Right lobe of liver (tissue), 6 donors: ENCODE results near the gene ACSL3. TPM values are rescaled to one million over a fixed set of nuclear protein-coding genes. Genes with fewer than 3 reads are reported as not detected.

Experiments used
- ATAC-seq, 4 donors: fragments of 200-7000 bp; cut with Tn5 transposase; one replicate each; pipeline ENCODE4 v1.9.1; 2020; ENCODE audit warnings: mild to moderate bottlenecking in 4 of 4, moderate library complexity in 4 of 4
- DNase-seq, 3 donors: peaks; one replicate each; pipeline ENCODE4 v3.0.0-alpha.2; 2020
- H3K27ac ChIP-seq, 3 donors: fragments of 200-600 bp; one replicate each; pipeline ENCODE4 v1.8.0; 2022
- H3K27me3 ChIP-seq, 2 donors: fragments of 200-600 bp; one replicate each; pipeline ENCODE4 v1.8.0; 2022
- H3K36me3 ChIP-seq, 4 donors: fragments of 200-600 bp; sonication (generic) in 1 of 4; one replicate each; pipeline versions ENCODE4 v1.5.1 to v1.8.0; 2017 to 2022; ENCODE audit warnings: control low read depth in 1 of 4
- H3K4me1 ChIP-seq, 4 donors: fragments of 200-600 bp; sonication (generic) in 1 of 4; one replicate each; pipeline versions ENCODE4 v1.5.1 to v1.8.0; 2017 to 2022; ENCODE audit warnings: control low read depth in 1 of 4
- H3K4me3 ChIP-seq, 3 donors: fragments of 200-600 bp; one replicate each; pipeline ENCODE4 v1.8.0; 2022
- H3K9me3 ChIP-seq, 4 donors: fragments of 200-600 bp; sonication (generic) in 1 of 4; one replicate each; pipeline versions ENCODE4 v1.5.1 to v1.8.0; 2017 to 2022; ENCODE audit warnings: control low read depth in 1 of 4
- POLR2A ChIP-seq: fragments of 450-650 bp; IDR thresholded peaks from one replicate; pipeline ENCODE4 v1.6.1; 2017; ENCODE audit warnings: antibody characterized with exemption, mild to moderate bottlenecking
- WGBS: methylation state at CpG from one replicate; pipeline ENCODE4 v1.1.6; 2018; ENCODE audit warnings: low coverage, low lambda C conversion rate; ENCODE audit not compliant: insufficient coverage; ENCODE audit errors: missing lambda C conversion rate; 5-methylcytosine and 5-hydroxymethylcytosine counted together
- intact Hi-C, 2 donors: fragments of 100-400 bp; cut with DNase I; formaldehyde crosslinking; loops; one replicate each; pipeline versions ENCODE4 v1.11.2 to v1.14.1; 2022
- total RNA-seq, 6 experiments: library from RNA; depleted of rRNA in 2 of 6; stranded (reverse); fragments of >200 nt in 2 of 6; fragmentation: NEBNext Ultra II Directional in 3 of 6; extraction: Animal tissue kit (Norgen Biotek cat#: 25700) in 3 of 6; gene quantifications; one replicate each; pipeline versions ENCODE4 v1.1.0 to v1.2.4, GENCODE V29; 2016 to 2023
- TF ChIP-seq, protein P1 (sequence below), 4 donors: fragments of 200-600 bp in 3 of 4; fragments of 450-650 bp in 1 of 4; IDR thresholded peaks; one replicate each; pipeline versions ENCODE4 v1.5.1 to v1.8.0; 2016 to 2022; ENCODE audit warnings: antibody characterized with exemption in 4 of 4, mild to moderate bottlenecking in 2 of 4
- donor health status: DM: no; HTN: yes; CAD: no.
- donor health status: DM: no; HTN: no; CAD: no.
- donor health status: DM: no; HTN: no; CAD: no.
- donor health status: DM: no; HTN: yes; CAD: no.
- donor health status: DM: no; HTN: yes; CAD: no.

Gene ACSL3
- total RNA-seq, 6 experiments from 2014 or later, result 31.1 to 73.0 (median 49.9) TPM

DNA sequence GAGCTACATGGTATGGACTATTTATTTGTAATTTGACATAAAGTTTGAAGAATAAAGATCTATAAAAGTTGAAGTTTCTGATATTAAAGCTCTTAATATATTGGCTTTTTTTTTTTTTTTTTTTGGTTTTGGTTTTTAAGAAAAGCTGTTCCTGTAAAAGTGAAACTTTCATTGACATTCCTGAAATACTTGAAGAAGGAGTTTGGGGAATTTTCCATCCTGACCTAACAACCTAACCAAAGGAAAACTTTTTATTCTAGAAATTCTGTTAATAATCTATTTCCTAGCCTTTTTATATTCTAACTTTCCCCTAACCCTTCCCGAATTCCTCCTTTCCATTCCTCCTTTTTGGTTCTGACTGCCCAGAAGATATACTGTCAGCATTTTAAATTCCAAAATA is 83.7 kb downstream of the ACSL3 start:
- TF ChIP-seq, protein P1, sequence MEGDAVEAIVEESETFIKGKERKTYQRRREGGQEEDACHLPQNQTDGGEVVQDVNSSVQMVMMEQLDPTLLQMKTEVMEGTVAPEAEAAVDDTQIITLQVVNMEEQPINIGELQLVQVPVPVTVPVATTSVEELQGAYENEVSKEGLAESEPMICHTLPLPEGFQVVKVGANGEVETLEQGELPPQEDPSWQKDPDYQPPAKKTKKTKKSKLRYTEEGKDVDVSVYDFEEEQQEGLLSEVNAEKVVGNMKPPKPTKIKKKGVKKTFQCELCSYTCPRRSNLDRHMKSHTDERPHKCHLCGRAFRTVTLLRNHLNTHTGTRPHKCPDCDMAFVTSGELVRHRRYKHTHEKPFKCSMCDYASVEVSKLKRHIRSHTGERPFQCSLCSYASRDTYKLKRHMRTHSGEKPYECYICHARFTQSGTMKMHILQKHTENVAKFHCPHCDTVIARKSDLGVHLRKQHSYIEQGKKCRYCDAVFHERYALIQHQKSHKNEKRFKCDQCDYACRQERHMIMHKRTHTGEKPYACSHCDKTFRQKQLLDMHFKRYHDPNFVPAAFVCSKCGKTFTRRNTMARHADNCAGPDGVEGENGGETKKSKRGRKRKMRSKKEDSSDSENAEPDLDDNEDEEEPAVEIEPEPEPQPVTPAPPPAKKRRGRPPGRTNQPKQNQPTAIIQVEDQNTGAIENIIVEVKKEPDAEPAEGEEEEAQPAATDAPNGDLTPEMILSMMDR (IDR thresholded peaks at IDR 0.05), result no peak
- TF ChIP-seq POLR2A, result no peak
- no peak for ATAC-seq
- no peak for DNase-seq
- no peaks in the 10 kb centered on the region for H3K27me3 ChIP-seq
- no peak overlapping the region for H3K4me3 ChIP-seq
- intact Hi-C loops, result no loop called here
- no peaks in the 10 kb centered on the region for H3K4me1 ChIP-seq
- H3K36me3 ChIP-seq, result peaks cover 0 to 15% (median 0%) of the 10 kb centered on the region in 4 donors
- 58% methylated on average over 1 of the region's 1 CpG for WGBS
- no peaks in the 10 kb centered on the region for H3K9me3 ChIP-seq
- H3K27ac ChIP-seq, result no peak overlapping the region

DNA sequence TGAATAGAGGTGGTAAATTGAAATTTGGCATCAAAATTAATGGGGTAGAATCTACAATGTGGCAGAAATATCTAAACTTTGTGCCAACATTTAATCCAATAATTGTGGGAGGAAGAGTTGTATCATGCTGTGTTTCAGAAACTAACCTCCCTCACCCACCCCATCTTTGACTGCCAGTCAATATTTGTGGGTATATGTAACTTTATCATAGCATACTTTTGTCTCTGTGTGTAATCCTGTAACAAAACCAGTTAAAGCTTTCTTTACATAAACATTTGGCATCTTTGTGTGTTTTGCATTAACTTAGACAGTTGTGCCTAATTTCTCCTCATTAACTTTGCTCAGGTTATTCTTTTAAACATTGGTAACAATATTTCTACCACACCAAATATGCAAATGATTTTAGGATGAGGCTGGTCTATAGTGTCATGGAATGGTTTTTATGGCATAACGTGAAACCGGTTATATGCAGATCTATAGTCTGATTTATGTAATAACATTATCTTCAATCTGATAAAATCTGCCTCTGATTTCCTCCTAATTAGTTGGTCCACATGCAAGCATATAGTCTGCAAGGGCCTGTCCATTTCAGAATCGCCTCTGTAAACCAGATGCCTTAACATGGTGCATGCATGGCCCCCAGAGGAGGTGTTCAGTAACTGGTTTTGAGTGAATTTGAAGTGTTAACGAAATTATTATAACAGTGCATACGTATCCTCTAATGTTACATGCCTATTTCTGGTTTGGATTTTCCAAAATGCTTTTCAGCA is 84.3 kb downstream of the ACSL3 start:
- DNase-seq (no peak), ATAC-seq (no peak)
- H3K36me3 ChIP-seq, result peaks cover 0 to 15% (median 0%) of the 10 kb centered on the region in 4 donors
- WGBS, result 90% methylated on average over 5 of the region's 5 CpGs
- H3K9me3 ChIP-seq, result no peaks in the 10 kb centered on the region
- no peaks in the 10 kb centered on the region for H3K27me3 ChIP-seq
- intact Hi-C loops, result no loop called here
- TF ChIP-seq POLR2A, result no peak
- TF ChIP-seq, protein P1 (IDR thresholded peaks at IDR 0.05), result no peak
- no peak overlapping the region for H3K27ac ChIP-seq
- H3K4me1 ChIP-seq, result no peaks in the 10 kb centered on the region
- H3K4me3 ChIP-seq, result no peak overlapping the region

DNA sequence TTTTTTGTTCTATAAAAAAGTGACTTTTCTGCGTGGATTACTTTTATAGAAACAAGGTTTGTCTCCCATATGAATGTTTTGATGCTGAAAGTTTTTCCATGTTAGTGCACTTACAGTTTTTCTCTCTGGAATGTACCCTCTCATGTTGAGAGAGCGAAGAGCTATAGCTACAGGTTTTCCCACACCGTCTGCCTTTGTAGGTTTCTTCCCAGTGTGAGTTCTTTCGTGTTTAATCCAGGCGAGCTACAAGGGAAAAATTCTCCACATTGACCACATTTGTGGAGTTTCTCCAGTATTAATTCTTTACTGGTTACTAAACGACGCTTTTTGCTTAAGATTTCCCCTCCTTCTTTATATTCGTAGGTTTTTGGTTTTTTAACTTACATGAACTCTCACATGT is 85.1 kb downstream of the ACSL3 start:
- no peak for DNase-seq
- Histone ChIP-seq H3K27me3 (no peaks in the 10 kb centered on the region), H3K9me3 (no peaks in the 10 kb centered on the region), H3K4me3 (no peak overlapping the region), H3K36me3 (peaks cover 0 to 11% (median 0%) of the 10 kb centered on the region in 4 donors), H3K4me1 (no peaks in the 10 kb centered on the region), H3K27ac (no peak overlapping the region)
- WGBS, result 79% methylated on average over 8 of the region's 8 CpGs
- TF ChIP-seq, protein P1 (IDR thresholded peaks at IDR 0.05), result no peak
- TF ChIP-seq POLR2A, result no peak
- intact Hi-C loops, result no loop called here
- ATAC-seq, result no peak

DNA sequence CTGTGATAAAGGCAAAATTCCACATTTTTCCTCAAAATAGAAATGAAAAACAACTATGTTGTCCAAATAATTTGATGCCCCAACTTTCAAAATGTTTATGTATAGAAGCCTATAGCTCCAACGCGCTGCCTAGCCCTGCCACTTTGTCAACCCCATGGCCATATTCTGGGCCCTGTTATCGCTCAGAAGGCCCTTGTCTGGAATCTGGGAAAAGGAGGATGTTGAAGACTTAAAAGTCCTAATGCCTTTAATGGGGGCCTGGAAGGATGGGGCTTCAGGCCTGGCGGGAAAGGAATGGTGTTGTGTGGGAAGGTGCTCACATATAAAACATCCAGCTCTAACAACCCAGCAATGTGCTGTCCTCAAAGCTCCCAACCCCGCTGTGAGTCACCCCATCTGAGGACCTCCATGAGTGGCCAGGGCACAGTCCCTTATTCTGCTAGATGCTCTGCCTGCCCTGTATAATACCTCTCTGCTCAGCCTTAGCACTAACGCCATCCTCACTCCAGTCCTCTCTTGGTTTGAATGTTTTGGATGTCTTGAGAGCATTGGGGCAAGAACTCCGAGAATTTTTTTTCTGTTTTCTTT is 86.0 kb downstream of the ACSL3 start:
- intact Hi-C loops, result no loop called here
- no peaks in the 10 kb centered on the region for H3K27me3 ChIP-seq
- no peak for TF ChIP-seq POLR2A
- TF ChIP-seq, protein P1 (IDR thresholded peaks at IDR 0.05), result no peak
- ATAC-seq, result peak in 2 of 4 donors; percentile 19 to 41
- H3K36me3 ChIP-seq, result peaks cover 0 to 2% (median 0%) of the 10 kb centered on the region in 4 donors
- H3K27ac ChIP-seq, result no peak overlapping the region
- no peak overlapping the region for H3K4me3 ChIP-seq
- DNase-seq, result no peak
- H3K9me3 ChIP-seq, result no peaks in the 10 kb centered on the region
- 78% methylated on average over 5 of the region's 7 CpGs for WGBS
- H3K4me1 ChIP-seq, result no peaks in the 10 kb centered on the region
